Colon (tissue), 2 donors: ENCODE measurements around the gene PHACTR4.
"Not testable (repeated sequence)": the region's sequence is repeated elsewhere in the genome, so short reads cannot be mapped to it uniquely, and the experiment has no call there.

Experiments used
- FAIRE-seq: peaks from 2 replicates; lab custom pipeline; 2012; peaks lifted over from hg19 to GRCh38; lab: Jason Lieb, UNC
- donor health status: control.
- donor health status: control.

Gene PHACTR4

GRCh38 chr1:28371010-28371377 lies 1.5 kb downstream of the PHACTR4 start:
- FAIRE-seq, result no peak

GRCh38 chr1:28373450-28373849 lies 3.9 kb downstream of the PHACTR4 start:
- FAIRE-seq, result not testable (repeated sequence)

- no peak for FAIRE-seq
These were observed 4.8 kb downstream of the PHACTR4 start for GRCh38 chr1:28374297-28374696.

GRCh38 chr1:28375598-28375997 lies 6.1 kb downstream of the PHACTR4 start:
- not testable (repeated sequence) for FAIRE-seq

GRCh38 chr1:28376195-28376594 lies 6.7 kb downstream of the PHACTR4 start:
- not testable (repeated sequence) for FAIRE-seq

- no peak for FAIRE-seq
These were observed 9.4 kb downstream of the PHACTR4 start for GRCh38 chr1:28378906-28379305.

GRCh38 chr1:28380394-28380793 lies 10.9 kb downstream of the PHACTR4 start:
- no peak for FAIRE-seq

GRCh38 chr1:28383785-28384184 lies 14.2 kb downstream of the PHACTR4 start:
- not testable (repeated sequence) for FAIRE-seq

GRCh38 chr1:28392027-28392652 lies 22.6 kb downstream of the PHACTR4 start:
- FAIRE-seq, result no peak

GRCh38 chr1:28394136-28394535 lies 24.6 kb downstream of the PHACTR4 start:
- FAIRE-seq, result no peak

- no peak for FAIRE-seq
These were observed 25.6 kb downstream of the PHACTR4 start for GRCh38 chr1:28395181-28395580.

GRCh38 chr1:28401760-28402159 lies 32.2 kb downstream of the PHACTR4 start:
- FAIRE-seq, result no peak

GRCh38 chr1:28409090-28409489 lies 39.5 kb downstream of the PHACTR4 start:
- no peak for FAIRE-seq

GRCh38 chr1:28411656-28412055 lies 42.1 kb downstream of the PHACTR4 start:
- no peak for FAIRE-seq

GRCh38 chr1:28412731-28413130 lies 43.2 kb downstream of the PHACTR4 start:
- no peak for FAIRE-seq

GRCh38 chr1:28416509-28417194 lies 47.1 kb downstream of the PHACTR4 start:
- FAIRE-seq, result no peak

- no peak for FAIRE-seq
These were observed 47.9 kb downstream of the PHACTR4 start for GRCh38 chr1:28417441-28417922.

GRCh38 chr1:28417926-28418637 lies 48.5 kb downstream of the PHACTR4 start:
- no peak for FAIRE-seq

- FAIRE-seq, result no peak
These were observed 52.2 kb downstream of the PHACTR4 start for GRCh38 chr1:28421744-28422143.

GRCh38 chr1:28426831-28427230 lies 57.3 kb downstream of the PHACTR4 start:
- no peak for FAIRE-seq

GRCh38 chr1:28428012-28428411 lies 58.5 kb downstream of the PHACTR4 start:
- FAIRE-seq, result no peak

- FAIRE-seq, result no peak
These were observed 59.5 kb downstream of the PHACTR4 start for GRCh38 chr1:28428990-28429520.

GRCh38 chr1:28436211-28436769 lies 66.8 kb downstream of the PHACTR4 start:
- FAIRE-seq, result no peak
